AG10803 (cell line): ENCODE data around the gene S100A3.
"Not testable (repeated sequence)": the region's sequence is repeated elsewhere in the genome, so short reads cannot be mapped to it uniquely, and the experiment has no call there.

Experiments
- DNase-seq: peaks from one replicate; pipeline ENCODE4 v3.0.0; 2010; ENCODE audit warnings: low read depth
- H3K4me3 ChIP-seq: 2 replicates; pipeline ENCODE4 v1.5.1; 2011; ENCODE audit warnings: mild to moderate bottlenecking, low read length, control low read depth
- TF ChIP-seq, protein P1 (sequence below): conservative IDR thresholded peaks from 2 replicates; pipeline ENCODE4 v1.5.1; 2011; ENCODE audit warnings: mild to moderate bottlenecking, low read length, control low read depth, inconsistent platforms

S100A3 gene

GRCh38 chr1:153586347-153586746, 37.3 kb upstream of the S100A3 start:
- TF ChIP-seq, protein P1, sequence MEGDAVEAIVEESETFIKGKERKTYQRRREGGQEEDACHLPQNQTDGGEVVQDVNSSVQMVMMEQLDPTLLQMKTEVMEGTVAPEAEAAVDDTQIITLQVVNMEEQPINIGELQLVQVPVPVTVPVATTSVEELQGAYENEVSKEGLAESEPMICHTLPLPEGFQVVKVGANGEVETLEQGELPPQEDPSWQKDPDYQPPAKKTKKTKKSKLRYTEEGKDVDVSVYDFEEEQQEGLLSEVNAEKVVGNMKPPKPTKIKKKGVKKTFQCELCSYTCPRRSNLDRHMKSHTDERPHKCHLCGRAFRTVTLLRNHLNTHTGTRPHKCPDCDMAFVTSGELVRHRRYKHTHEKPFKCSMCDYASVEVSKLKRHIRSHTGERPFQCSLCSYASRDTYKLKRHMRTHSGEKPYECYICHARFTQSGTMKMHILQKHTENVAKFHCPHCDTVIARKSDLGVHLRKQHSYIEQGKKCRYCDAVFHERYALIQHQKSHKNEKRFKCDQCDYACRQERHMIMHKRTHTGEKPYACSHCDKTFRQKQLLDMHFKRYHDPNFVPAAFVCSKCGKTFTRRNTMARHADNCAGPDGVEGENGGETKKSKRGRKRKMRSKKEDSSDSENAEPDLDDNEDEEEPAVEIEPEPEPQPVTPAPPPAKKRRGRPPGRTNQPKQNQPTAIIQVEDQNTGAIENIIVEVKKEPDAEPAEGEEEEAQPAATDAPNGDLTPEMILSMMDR: no peak
- H3K4me3 ChIP-seq: no peak overlapping the region
- DNase-seq: no peak

DNA sequence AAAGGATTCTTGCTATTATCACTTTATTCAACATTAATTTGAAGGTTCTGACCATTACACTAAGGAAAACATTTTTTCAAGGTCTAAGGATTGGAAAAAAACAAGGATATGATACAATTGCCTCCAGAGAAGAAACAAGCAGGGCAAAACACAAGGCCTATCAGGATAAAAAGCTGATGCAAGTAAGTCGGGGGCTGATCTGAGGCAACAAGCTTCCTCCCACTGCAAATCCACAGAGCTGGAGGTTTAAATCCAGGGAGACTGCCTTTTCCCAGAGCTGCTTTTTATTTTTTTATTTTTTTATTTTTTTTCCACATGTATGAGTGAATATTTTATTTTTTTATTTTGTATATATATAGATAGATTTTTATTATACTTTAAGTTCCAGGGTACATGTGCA, 35.9 kb upstream of the S100A3 start:
- no peak overlapping the region for H3K4me3 ChIP-seq
- TF ChIP-seq, protein P1: no peak
- DNase-seq: no peak

DNA sequence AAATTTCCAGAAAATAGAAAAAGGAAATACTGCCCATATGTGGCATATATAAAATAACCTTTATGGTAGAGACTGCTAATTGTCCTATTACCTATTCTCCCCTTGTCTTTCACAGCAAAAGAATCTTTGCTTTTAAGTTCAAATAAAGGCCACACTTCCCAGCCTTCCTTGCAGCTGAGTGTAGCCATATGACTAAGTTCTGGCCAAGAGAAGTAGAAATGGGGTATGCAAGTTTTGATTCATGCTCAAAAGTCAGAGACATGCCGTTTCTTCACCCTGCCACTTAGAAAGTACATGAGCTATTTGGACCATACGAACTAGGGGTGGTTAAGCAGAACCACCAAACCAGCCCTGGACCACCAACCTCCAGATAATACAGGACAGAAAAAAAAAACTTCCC, 34.9 kb upstream of the S100A3 start:
- no peak overlapping the region for H3K4me3 ChIP-seq
- TF ChIP-seq, protein P1: no peak
- DNase-seq: no peak

GRCh38 chr1:153583514-153583913, 34.5 kb upstream of the S100A3 start:
- DNase-seq, H3K4me3 ChIP-seq: not testable (repeated sequence)

DNA sequence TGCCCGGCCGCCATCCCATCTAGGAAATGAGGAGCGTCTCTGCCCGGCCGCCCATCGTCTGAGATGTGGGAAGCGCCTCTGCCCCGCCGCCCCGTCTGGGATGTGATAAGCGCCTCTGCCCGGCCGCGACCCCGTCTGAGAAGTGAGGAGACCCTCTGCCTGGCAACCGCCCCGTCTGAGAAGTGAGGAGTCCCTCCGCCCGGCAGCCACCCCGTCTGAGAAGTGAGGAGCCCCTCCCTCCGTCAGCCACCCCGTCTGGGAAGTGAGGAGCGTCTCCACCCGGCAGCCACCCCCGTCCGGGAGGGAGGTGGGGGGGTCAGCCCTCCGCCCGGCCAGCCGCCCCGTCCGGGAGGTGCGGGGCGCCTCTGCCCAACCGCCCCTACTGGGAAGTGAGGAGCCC, 33.8 kb upstream of the S100A3 start:
- not testable (repeated sequence) for DNase-seq, H3K4me3 ChIP-seq

GRCh38 chr1:153578936-153579335, 29.9 kb upstream of the S100A3 start:
- TF ChIP-seq, protein P1: no peak
- DNase-seq: no peak
- no peak overlapping the region for H3K4me3 ChIP-seq

- TF ChIP-seq, protein P1: no peak
- no peak overlapping the region for H3K4me3 ChIP-seq
- peak; percentile 73 for DNase-seq
Measured at GRCh38 chr1:153578490-153578889, 29.4 kb upstream of the S100A3 start.

- no peak overlapping the region for H3K4me3 ChIP-seq
- no peak for DNase-seq
- TF ChIP-seq, protein P1: no peak
Measured at GRCh38 chr1:153577624-153578051, 28.6 kb upstream of the S100A3 start.
